HG03159 (cell line): Measurements from ENCODE around the gene ST6GALNAC3.

ENCODE experiments used
- ATAC-seq: cut with Tn5 transposase; IDR thresholded peaks from one replicate; pipeline ENCODE4 v1.9.1; 2021; ENCODE audit warnings: mild to moderate bottlenecking, moderate library complexity; ENCODE audit not compliant: unreplicated experiment

ST6GALNAC3 gene

DNA sequence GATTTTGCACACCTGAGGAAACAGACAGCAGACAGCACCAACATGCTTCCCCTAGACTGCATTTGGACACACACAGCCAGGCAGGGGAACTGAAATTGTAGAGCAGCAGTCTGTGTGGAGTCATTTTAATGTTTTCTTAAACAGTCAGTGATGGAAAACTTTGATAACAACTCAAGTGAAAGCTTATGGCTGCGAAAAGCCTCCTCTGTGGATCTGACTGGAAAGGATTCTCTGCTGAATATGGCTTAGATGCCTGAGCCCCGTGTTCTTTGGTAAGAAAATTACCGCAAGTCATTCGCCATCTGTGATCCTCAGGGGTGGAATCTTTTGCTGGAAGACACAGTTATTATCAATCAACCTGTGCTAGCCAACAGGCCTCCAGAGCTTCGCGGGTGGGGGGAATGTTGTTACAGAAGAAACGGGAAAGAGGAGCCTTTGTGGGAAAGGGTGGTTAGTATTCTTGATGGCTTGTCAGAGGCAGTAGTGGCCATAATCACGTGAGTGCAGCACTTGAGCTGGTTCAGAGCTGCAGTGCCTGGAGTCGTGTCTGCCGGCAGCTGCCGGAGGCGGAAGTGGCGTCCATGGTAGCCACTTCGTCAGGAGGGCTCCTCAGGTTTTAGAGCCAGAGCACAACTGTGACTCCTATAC lies 204.7 kb downstream of the ST6GALNAC3 start:
- no peak for ATAC-seq

- no peak for ATAC-seq
These were observed 206.8 kb downstream of the ST6GALNAC3 start for GRCh38 chr1:76281306-76281705.

GRCh38 chr1:76284842-76285241 lies 210.3 kb downstream of the ST6GALNAC3 start:
- no peak for ATAC-seq

DNA sequence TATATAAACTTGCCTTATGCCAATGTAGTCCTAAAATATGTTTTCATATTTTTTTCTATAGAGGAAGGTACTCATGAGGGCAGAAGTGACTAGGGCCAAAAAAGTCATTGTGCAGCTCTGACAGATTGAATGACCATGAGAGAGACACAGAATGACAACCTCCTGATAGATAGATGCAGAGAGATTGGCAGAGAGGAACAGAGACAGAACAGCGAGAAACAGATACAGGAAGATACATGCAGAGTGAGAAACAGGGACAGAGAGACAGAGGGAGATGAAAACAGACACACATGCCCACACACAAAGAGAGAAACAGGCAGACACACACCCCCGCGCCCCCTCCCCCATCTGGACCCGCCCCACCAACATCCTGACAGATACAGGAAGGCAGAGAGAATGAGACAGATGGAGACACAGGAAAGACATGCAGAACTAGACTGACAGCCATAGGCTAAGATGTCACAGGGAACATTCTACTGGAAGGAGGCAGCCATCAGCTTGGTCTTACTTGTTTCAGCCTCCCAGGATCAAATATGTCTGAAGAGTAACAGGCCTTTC lies 211.1 kb downstream of the ST6GALNAC3 start:
- no peak for ATAC-seq

- no peak for ATAC-seq
These were observed 213.4 kb downstream of the ST6GALNAC3 start for GRCh38 chr1:76287917-76288316.

- no peak for ATAC-seq
These were observed 214.4 kb downstream of the ST6GALNAC3 start for GRCh38 chr1:76288758-76289483.

GRCh38 chr1:76289692-76290091 lies 215.1 kb downstream of the ST6GALNAC3 start:
- ATAC-seq, result no peak

- no peak for ATAC-seq
These were observed 215.7 kb downstream of the ST6GALNAC3 start for GRCh38 chr1:76290271-76290670.

GRCh38 chr1:76291191-76291590 lies 216.6 kb downstream of the ST6GALNAC3 start:
- no peak for ATAC-seq

GRCh38 chr1:76291737-76292136 lies 217.2 kb downstream of the ST6GALNAC3 start:
- ATAC-seq, result no peak

DNA sequence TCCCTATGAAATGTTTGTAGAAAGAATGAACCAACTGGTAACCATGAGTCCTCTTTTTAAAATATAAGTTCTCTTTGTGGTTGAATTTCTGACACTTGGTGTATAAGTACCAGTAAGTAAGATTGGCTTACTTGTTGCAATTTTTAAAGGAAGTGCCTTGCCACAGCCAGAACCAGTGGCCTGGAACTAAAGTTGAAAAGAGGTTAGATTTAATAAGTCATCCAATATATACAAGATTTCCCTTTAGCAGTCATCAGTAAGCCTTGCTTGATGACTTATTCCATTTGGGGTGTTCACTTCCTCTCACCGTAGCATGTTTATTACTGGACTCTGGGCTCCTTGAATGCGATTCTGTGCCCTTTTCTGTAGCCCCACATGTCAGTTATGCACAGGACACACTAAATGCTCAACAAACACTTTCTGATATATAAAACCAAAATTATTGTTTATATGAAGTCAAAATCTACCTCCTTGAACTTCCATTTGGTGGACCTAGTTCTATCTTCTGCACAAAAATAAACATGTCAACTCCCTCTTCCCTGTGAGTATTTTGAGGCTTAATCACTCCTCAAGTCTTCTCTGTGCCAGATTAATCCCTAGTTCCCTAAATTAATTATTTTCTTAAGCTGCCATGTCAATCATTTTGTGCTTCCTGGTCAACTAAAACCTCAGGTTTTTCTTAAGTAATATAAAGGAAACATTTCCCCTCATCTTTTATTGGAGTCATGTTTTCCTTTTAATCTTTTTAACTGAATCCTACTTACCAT lies 218.1 kb downstream of the ST6GALNAC3 start:
- peak; percentile 76 for ATAC-seq

GRCh38 chr1:76293831-76294230 lies 219.3 kb downstream of the ST6GALNAC3 start:
- ATAC-seq, result no peak

DNA sequence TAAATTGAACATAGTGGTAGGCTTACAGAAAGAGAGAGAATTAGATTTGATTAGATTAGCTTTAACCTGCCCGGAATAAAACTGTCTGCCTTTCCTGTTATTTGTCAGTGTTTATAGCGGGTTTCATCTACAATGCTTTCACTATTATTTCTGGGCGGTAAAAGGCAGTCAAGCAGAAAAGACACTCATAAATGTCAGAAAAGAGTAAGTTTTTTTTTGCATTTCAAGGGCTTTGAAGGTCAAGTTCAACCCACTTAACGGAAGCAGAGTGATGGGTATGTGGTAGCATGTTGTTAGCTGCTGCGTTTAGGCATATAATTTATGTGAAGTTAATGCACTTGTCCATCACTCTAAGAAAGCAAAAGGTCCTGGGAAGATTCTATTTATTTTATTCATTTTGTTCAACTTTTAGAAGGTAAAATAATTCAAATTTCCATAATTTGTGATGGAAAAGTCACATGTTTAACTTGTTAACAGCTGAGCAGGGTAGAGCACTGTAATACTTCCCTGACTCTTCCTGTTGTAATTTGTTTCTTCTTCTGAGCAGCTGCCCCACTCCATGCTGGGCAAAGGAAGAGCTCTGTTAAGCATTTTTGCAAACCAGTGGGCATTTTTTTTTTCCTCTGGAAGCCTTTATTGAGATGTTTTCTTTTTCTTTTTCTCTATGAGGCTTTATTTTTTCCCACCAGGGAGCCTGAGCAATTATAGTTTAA lies 220.1 kb downstream of the ST6GALNAC3 start:
- ATAC-seq, result peak; percentile 86

GRCh38 chr1:76298399-76298798 lies 223.9 kb downstream of the ST6GALNAC3 start:
- ATAC-seq, result no peak

DNA sequence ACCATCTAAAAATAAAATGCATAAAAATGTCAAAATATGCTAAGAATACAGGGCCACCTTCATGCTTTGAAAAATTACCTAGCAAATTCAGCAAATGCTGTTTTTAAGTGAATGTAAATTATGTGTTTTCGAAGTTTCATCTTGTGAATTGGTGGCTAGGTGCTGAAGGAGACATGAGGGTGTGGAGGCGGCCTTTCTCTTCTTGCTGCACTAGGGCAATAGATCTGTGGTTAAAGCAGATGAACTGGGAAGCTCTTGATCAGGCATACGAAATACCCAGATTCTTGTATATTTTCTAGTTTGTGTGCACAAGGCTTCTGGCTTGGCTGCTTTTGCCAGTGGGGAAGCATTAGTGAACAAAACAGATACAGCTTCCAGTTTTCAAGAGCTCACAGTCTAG lies 224.5 kb downstream of the ST6GALNAC3 start:
- no peak for ATAC-seq

- no peak for ATAC-seq
These were observed 226.0 kb downstream of the ST6GALNAC3 start for GRCh38 chr1:76300556-76300955.

GRCh38 chr1:76302711-76303339 lies 228.3 kb downstream of the ST6GALNAC3 start:
- ATAC-seq, result no peak

DNA sequence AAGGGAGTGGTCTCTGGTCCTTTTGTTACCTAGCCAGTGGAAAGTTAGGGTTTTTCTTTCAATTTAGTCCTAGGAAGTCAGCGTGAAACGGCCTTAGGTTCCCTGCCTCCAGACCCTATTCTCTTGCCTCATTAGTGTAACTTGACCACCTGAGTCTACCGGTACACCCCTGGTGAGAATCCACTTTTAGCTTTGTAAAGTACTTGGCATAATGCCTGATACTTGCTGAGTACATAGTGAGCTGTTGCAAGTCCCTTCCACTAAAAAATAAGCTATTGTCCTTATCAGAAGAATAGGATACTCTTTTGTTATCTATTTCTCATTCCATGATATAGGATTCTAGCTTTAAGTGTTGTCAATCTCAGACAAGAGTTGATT lies 228.8 kb downstream of the ST6GALNAC3 start:
- no peak for ATAC-seq

GRCh38 chr1:76313304-76313703 lies 238.8 kb downstream of the ST6GALNAC3 start:
- ATAC-seq, result no peak

- ATAC-seq, result no peak
These were observed 240.2 kb downstream of the ST6GALNAC3 start for GRCh38 chr1:76314730-76315129.
